Skeletal muscle tissue (tissue), 4 donors: ENCODE results near the gene HOXD12. TPM values are rescaled to one million over a fixed set of nuclear protein-coding genes. Genes with fewer than 3 reads are reported as not detected.

Experiments used
- H3K27ac ChIP-seq: one replicate; pipeline ENCODE4 v1.7.0; 2013; ENCODE audit warnings: mild to moderate bottlenecking, low read depth, low read length, inconsistent platforms
- H3K27me3 ChIP-seq, 3 donors: one replicate each; pipeline ENCODE4 v1.7.0; 2013; ENCODE audit warnings: low read length in 3 of 3; ENCODE audit not compliant: control insufficient read depth in 3 of 3, insufficient read depth in 3 of 3
- H3K36me3 ChIP-seq, 3 donors: one replicate each; pipeline ENCODE4 v1.7.0; 2013; ENCODE audit warnings: low read length in 3 of 3; ENCODE audit not compliant: control insufficient read depth in 3 of 3, insufficient read depth in 3 of 3
- H3K4me1 ChIP-seq, 3 donors: one replicate each; pipeline ENCODE4 v1.7.0; 2013; ENCODE audit warnings: low read length in 3 of 3, mild to moderate bottlenecking in 3 of 3; ENCODE audit not compliant: control insufficient read depth in 3 of 3, insufficient read depth in 3 of 3
- H3K4me3 ChIP-seq, 3 donors: one replicate each; pipeline ENCODE4 v1.7.0; 2013; ENCODE audit warnings: low read length in 3 of 3
- H3K9ac ChIP-seq, 3 donors: one replicate each; pipeline ENCODE4 v1.7.0; 2013; ENCODE audit warnings: low read length in 3 of 3, mild to moderate bottlenecking in 3 of 3, moderate library complexity in 2 of 3, low read depth in 1 of 3
- H3K9me3 ChIP-seq, 3 donors: one replicate each; pipeline ENCODE4 v1.7.0; 2013; ENCODE audit warnings: low read length in 3 of 3; ENCODE audit not compliant: control insufficient read depth in 3 of 3
- total RNA-seq: library from RNA; depleted of rRNA; stranded (reverse); fragments of >200 nt; gene quantifications from one replicate; pipeline ENCODE4 v1.2.3, GENCODE V29; 2014
- donor health status: Osteomylitis.

Gene HOXD12
- total RNA-seq, 1 donor from 2014 or later = not detected

DNA sequence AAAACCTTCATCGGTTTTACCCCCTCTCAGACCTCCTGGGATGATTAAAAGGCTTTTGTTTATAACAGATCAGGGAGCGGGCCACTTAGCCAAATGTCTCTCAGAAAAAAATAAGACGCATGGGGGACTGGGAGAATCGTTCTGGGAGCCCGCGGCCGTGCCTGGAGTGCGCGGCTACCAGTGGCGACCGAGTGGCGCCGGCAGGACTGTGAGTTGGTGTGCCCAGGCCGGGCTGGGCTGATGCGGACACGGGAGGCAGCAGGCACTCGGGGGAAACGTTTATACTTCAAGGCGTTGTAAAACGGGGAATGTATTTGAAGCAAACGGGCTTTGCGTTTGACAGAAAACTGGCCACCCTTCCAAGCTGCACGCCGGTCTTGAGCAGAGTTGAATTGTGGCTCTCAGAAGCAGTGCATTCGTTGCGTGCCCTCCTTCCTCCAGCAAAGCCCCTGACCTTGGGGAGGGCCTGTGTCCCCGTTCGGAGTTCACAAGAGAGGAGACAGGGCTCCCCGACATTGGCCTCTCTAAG, 12.3 kb downstream of the HOXD12 start:
- no peak overlapping the region for H3K4me3 ChIP-seq
- H3K27me3 ChIP-seq = peaks cover 90 to 92% (median 92%) of the 10 kb centered on the region in 3 donors
- no peak overlapping the region for H3K27ac ChIP-seq
- no peaks in the 10 kb centered on the region for H3K9me3 ChIP-seq
- no peaks in the 10 kb centered on the region for H3K36me3 ChIP-seq
- H3K9ac ChIP-seq = no peak overlapping the region
- H3K4me1 ChIP-seq = peaks cover 4 to 11% (median 6%) of the 10 kb centered on the region in 3 donors

DNA sequence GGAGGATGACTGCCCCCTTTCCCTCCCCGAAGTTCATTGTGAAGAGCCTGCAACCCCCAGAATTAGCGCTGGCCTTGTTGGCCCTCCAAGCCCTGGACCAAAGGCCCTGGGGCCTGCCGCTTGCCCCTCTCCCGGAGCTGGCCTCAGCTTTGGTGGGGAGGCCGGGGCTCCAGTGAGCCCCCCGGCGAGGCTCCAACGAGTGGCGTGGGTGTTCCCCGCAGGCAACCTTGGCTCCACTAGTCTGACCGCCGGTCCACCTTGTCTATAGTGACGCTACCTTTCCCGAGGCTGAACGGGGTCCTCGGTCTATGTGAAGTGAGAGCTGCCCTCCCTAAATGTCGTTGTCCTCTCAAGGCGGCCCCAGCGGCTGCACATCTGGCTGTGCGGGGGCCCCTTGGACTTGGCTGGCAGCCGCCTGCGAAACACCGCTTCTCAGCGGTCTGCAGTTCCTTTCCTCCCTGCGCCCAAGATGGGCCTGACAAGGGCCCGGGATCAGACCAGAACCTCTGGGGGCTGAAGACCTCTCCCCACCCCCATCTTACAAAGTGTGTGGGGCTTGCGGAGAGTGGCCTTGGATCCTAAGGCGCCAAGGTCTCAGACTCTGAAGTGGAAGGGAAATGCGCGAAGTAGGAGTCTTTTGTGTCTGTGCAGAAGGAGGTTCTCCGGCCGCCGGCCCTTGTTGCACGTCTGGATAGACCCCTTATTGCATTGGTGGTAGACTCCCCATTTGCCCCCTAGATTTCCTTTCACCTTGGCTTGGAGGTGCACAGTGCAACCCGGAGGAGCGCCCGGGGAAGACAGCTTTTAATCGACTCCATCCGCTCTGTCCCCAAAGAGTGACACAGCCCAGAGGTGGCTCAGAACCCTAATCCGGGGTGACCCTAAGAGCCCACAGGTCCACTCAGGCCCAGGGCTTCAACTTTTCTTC, 13.0 kb downstream of the HOXD12 start:
- no peaks in the 10 kb centered on the region for H3K9me3 ChIP-seq
- H3K27me3 ChIP-seq = peaks cover 93 to 95% (median 94%) of the 10 kb centered on the region in 3 donors
- H3K27ac ChIP-seq = no peak overlapping the region
- no peak overlapping the region for H3K4me3 ChIP-seq
- H3K9ac ChIP-seq = no peak overlapping the region
- peaks cover 2 to 10% (median 4%) of the 10 kb centered on the region in 3 donors for H3K4me1 ChIP-seq
- H3K36me3 ChIP-seq = no peaks in the 10 kb centered on the region

DNA sequence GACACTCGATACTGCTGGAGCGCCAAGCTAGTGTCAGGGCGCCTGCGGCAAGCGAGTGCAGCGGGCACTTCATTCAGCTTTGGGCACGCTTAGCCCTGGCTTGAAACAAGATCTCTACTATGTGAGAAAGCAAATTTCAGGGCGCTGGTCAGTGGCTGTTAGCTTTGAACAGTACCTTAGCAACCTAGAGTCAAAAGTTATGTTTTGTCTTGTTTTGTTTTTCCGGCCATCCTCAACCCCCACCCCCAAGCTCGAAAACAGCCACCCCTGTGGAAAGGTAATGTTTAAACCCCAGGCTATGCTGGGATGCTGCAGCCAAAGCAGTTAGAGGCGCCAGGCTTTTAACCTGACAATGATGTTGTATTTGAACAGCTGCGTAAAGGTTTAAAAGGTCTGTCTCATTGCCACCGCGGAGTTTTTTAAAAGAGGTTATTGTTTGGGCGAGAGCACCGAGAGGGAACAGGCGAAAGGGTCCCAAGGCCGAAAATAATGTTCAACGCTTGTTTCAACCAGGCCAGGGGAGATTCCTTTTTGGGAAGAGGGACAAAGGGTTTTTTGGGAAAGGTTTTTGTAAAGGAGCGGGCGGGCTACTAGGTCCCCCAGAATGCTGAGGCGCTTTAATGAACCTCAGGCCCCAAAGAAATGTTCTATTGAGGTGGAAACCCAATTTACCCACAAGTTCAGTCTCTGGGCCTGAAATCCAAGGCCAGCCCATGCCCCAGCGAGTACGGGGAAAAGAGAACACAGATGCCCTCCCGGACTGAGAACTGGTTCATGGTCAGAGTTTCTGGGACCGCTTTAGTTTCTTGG, 14.7 kb downstream of the HOXD12 start:
- H3K36me3 ChIP-seq = no peaks in the 10 kb centered on the region
- peaks cover 95 to 97% (median 95%) of the 10 kb centered on the region in 3 donors for H3K27me3 ChIP-seq
- H3K9ac ChIP-seq = no peak overlapping the region
- H3K9me3 ChIP-seq = no peaks in the 10 kb centered on the region
- H3K27ac ChIP-seq = no peak overlapping the region
- peaks cover 6 to 9% (median 8%) of the 10 kb centered on the region in 3 donors for H3K4me1 ChIP-seq
- no peak overlapping the region for H3K4me3 ChIP-seq

DNA sequence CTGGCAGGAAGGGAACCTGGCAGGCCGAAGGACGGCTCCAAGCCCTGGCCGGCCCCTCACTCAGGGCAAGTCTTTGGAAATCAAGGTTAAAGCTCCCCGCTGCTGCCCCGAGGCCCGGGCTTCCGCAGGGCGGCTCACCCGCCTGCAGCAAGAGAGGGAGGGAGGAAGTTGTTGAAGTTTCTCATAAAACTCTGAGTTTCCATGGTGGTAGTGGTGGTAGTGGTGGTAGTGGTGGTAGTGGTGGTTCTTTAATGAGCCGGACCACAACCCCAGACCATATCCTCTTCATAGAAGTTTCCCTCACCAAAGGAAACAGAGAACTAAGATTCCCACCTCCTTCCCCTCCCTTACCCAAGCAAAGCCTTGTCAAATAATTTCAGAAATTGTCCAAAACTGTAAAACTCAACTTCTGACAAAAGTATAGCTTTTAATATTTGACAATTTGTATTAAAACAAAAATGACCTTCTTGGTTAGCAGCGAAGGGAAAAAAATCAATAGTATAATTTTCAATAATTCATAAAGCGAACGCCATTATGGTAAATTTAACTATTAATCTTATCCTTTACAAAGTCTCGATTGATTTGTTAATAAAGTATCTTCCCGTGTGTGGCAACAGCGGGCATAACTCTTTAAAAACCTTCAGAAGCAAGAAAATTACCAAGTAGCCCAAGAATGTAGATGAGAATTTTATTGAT, 15.5 kb downstream of the HOXD12 start:
- H3K9me3 ChIP-seq = no peaks in the 10 kb centered on the region
- peaks cover 93 to 97% (median 94%) of the 10 kb centered on the region in 3 donors for H3K27me3 ChIP-seq
- no peak overlapping the region for H3K27ac ChIP-seq
- H3K4me3 ChIP-seq = no peak overlapping the region
- no peak overlapping the region for H3K9ac ChIP-seq
- no peaks in the 10 kb centered on the region for H3K36me3 ChIP-seq
- H3K4me1 ChIP-seq = peaks cover 6 to 9% (median 8%) of the 10 kb centered on the region in 3 donors

DNA sequence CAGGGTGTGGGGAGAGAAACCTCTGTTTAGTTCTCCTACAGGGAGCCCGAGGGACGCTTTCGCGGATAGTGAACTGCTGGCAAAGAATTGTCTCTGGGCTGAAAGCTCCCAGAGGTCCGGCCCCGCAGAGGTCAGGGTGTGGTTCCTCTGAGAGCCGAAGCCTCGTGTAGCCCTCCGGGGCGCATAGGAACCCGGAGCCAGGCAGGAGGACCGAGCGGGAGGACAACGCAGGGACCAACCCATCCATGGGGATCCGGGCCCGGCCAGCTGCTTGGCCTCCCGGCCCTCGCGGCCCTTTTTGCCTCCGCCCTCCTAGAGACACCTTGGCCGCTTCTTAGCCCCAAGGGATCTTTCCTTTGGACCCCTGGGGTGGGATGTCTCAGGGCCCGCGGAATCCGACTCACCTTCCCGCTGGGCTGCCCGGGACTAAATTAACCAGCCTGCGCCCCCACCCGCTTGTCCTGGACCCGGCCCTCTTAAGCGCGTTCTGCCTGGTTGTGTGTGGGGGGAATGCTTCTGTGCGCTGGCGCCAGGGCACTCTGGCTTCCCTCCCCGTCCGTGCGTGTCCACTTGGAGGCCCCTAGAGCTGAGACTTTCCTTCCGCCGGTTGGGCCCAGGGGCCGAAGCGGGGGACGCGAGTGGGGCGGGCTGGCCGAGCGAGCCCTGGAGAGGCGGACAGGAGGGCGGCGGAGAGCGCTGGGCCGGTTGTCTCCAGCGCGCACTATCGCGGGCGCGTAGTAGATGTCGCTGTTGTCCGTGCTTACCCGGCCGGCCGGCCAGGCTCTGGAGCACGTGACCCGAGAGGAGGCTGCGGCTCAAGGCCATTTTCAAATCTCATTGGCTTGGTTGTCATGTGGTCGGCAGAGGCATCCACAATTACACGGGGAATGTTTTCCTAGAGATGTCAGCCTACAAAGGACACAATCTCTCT, 16.6 kb downstream of the HOXD12 start, which contains the start of gene HOXD10:
Gene HOXD10, plus strand, starts transcription at position 896 of the 931 bp plus-strand sequence. CDS start 56 bp downstream, outside the sequence.
- Histone ChIP-seq H3K9ac (peak within 1 kb of the TSS in 2 of 3 donors; percentile 32 to 40), H3K9me3 (no peaks in the 10 kb centered on the region), H3K27ac (peak within 1 kb of the TSS; percentile 30), H3K27me3 (peaks cover 93 to 97% (median 94%) of the 10 kb centered on the region in 3 donors), H3K4me3 (peak within 1 kb of the TSS; percentile 7 to 56 (median 32)), H3K4me1 (peaks cover 6 to 9% (median 8%) of the 10 kb centered on the region in 3 donors), H3K36me3 (no peaks in the 10 kb centered on the region)

DNA sequence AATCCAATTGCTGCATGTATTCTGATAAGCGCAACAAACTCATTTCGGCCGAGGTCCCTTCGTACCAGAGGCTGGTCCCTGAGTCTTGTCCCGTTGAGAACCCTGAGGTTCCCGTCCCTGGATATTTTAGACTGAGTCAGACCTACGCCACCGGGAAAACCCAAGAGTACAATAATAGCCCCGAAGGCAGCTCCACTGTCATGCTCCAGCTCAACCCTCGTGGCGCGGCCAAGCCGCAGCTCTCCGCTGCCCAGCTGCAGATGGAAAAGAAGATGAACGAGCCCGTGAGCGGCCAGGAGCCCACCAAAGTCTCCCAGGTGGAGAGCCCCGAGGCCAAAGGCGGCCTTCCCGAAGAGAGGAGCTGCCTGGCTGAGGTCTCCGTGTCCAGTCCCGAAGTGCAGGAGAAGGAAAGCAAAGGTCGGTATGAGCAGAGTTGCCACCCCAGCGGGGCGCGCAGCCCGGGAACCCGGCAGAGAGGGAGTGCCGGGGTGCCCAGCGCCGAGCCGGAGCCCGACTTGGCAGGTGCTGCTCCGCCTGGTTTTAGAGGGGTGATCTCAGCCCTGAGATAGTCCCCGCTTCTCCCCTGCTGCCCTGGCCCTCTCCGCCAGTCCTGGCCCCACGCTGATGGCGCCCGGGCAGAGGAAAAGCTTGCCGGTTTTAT, 17.7 kb downstream of the HOXD12 start:
- Histone ChIP-seq H3K27me3 (peaks cover 94 to 98% (median 94%) of the 10 kb centered on the region in 3 donors), H3K9me3 (no peaks in the 10 kb centered on the region), H3K4me3 (peak overlapping the region in 1 of 3 donors; percentile 56), H3K27ac (no peak overlapping the region), H3K4me1 (peaks cover 6 to 11% (median 9%) of the 10 kb centered on the region in 3 donors), H3K9ac (no peak overlapping the region), H3K36me3 (no peaks in the 10 kb centered on the region)

DNA sequence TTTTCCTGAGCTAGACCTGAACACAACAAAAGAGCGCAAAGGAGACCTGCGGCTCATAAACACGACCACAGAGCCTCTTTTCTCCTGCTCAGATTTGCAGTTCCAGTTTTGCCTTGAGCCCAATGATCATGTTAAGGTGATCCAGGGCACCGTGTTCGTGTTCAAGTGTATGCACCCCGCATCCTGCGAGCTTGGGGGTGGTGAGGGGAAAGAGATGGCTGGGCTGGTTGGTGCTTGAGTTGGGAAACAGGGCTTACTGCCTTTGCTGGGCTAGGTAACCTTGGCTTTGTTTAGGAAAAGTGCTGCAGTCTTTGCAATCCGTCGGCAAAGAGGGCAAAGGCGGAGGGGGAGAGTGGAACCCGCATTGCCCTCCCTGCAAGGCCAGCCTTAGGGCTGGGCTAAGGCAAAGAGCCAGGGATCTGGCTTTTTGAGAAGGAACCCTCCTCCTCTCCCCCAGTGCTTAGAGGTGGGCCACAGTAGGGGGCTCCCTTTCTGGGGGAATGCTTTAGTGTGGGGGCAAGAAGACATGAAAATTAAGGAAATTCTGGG, 18.3 kb downstream of the HOXD12 start:
- Histone ChIP-seq H3K27ac (no peak overlapping the region), H3K9ac (no peak overlapping the region), H3K4me3 (no peak overlapping the region), H3K9me3 (no peaks in the 10 kb centered on the region), H3K36me3 (no peaks in the 10 kb centered on the region), H3K4me1 (peaks cover 9 to 14% (median 12%) of the 10 kb centered on the region in 3 donors), H3K27me3 (peaks cover 94 to 95% (median 94%) of the 10 kb centered on the region in 3 donors)

DNA sequence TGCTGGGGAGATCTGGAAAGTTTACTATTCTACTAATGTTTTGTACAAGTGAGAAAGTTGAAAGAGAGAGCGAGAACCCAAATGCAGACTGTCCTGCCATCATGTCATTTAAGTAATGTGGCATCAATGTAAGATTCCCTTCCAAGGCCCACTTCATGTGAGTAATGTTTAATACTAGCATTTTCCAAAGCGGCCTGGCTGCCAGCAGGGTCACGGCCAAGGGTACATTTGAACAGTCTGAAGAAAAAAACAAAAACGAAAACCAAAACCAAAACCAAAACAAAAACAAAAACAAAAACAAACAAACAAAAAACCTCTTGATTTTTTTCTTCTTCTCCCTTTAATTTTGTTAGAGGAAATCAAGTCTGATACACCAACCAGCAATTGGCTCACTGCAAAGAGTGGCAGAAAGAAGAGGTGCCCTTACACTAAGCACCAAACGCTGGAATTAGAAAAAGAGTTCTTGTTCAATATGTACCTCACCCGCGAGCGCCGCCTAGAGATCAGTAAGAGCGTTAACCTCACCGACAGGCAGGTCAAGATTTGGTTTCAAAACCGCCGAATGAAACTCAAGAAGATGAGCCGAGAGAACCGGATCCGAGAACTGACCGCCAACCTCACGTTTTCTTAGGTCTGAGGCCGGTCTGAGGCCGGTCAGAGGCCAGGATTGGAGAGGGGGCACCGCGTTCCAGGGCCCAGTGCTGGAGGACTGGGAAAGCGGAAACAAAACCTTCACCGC, 19.2 kb downstream of the HOXD12 start:
- no peaks in the 10 kb centered on the region for H3K36me3 ChIP-seq
- H3K9ac ChIP-seq = no peak overlapping the region
- no peak overlapping the region for H3K27ac ChIP-seq
- no peaks in the 10 kb centered on the region for H3K9me3 ChIP-seq
- peaks cover 86 to 96% (median 95%) of the 10 kb centered on the region in 3 donors for H3K27me3 ChIP-seq
- H3K4me1 ChIP-seq = peaks cover 13 to 16% (median 15%) of the 10 kb centered on the region in 3 donors
- no peak overlapping the region for H3K4me3 ChIP-seq
